Measurements from ENCODE around the gene OSBPL3. TPM values are rescaled to one million over a fixed set of nuclear protein-coding genes. Genes with fewer than 3 reads are reported as not detected.

The OSBPL3 gene
- total RNA-seq, 1 experiment from 2014 or later: 11.3 TPM

DNA sequence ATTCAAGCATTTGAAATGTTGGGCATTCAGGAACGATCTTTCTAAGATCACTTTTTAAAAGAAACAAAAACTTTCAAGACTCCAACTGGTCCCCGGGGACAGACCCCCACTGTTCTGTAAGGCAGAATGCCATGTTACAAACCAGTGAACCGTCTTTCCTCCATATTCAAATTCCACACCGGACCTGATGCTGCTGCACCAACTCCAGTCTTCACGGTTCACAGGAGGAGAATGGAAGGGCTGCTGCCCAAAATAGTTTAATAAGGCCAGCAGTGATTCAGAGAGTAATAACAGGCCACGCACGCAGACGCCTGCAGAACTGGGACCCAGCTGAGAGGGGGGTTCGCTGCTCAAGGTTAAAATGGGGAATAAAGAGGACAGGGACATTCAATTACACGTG is 47.2 kb downstream of the OSBPL3 start:
- no peak overlapping the region for H3K4me3 ChIP-seq
- DNase-seq (ENCODE audit: low read depth in 1 of 2, low spot score in 2 of 2): no peak
- H3K27me3 ChIP-seq (replicated peaks): no peaks in the 10 kb centered on the region
- H3K4me1 ChIP-seq (replicated peaks): no peaks in the 10 kb centered on the region
- no peak overlapping the region for H3K27ac ChIP-seq
- H3K36me3 ChIP-seq: no peaks in the 10 kb centered on the region
- no peaks in the 10 kb centered on the region for H3K9me3 ChIP-seq (replicated peaks)

DNA sequence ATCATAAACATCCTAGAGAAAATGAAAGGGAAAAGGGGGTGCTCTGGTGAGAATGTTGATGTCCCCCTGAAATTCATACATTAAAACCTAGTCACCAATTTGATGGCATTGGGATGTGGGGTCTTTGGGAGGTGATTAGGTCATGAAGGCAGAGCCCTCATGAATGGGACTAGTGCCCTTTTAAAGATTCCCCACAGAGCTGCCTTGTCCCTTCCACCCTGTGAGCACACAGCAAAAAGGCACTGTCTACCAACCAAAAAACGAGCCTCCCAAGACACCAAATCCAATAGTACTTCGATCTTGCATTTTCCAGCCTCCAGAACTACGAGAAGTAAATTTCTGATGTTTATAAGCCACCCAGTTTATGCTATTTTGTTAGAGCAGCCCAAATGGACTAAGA is 47.6 kb downstream of the OSBPL3 start:
- Histone ChIP-seq H3K9me3 (replicated peaks) (no peaks in the 10 kb centered on the region), H3K27ac (no peak overlapping the region), H3K4me1 (replicated peaks) (peaks cover 1% of the 10 kb centered on the region; the same call in 1 of the 2 replicates), H3K36me3 (no peaks in the 10 kb centered on the region), H3K27me3 (replicated peaks) (no peaks in the 10 kb centered on the region), H3K4me3 (no peak overlapping the region)
- no peak for DNase-seq (ENCODE audit: low read depth in 1 of 2, low spot score in 2 of 2)

DNA sequence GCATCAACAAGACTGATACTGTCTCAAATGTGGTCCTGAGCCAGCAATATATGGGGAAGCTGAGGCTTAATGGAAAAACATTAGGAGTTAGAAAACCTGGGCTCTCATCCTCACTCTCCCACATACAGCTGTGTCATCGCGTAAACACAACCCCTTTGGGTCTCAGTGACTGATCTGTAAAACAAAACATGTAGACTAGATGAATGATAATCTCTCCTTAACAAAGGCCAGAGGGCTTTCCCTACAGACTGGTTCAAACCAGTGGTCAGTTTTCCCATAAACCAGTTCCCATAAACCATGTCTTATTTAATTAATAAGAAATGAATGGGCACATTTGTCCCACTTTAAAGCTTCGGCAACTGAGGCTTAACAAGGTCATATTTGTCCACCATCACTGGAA is 48.1 kb downstream of the OSBPL3 start:
- H3K27me3 ChIP-seq (replicated peaks): no peaks in the 10 kb centered on the region
- H3K4me3 ChIP-seq: no peak overlapping the region
- no peak for DNase-seq (ENCODE audit: low read depth in 1 of 2, low spot score in 2 of 2)

DNA sequence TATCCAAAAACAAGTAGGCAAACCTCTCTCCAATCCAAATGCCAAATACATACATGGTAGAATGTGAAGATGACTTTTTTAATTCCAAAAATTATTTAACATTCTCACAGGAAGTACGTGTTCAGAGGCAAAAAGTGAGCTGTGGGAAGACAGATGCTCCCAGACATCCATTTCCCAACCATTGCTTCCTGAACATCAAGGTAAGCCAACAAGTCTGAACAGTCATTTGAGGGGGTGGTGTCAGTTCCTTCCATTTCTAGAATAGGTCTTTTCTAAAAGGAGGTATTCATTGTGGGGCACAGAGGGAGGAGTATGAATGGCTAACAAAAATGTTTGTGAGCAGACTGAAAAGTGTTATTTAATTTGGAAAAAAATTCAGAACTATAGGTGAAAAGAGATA is 49.1 kb downstream of the OSBPL3 start:
- no peak for DNase-seq (ENCODE audit: low read depth in 1 of 2, low spot score in 2 of 2)
- Histone ChIP-seq H3K4me3 (no peak overlapping the region), H3K27ac (no peak overlapping the region), H3K36me3 (no peaks in the 10 kb centered on the region), H3K9me3 (replicated peaks) (no peaks in the 10 kb centered on the region), H3K27me3 (replicated peaks) (no peaks in the 10 kb centered on the region), H3K4me1 (replicated peaks) (peaks cover 8% of the 10 kb centered on the region; the same call in 1 of the 2 replicates)

More for the DNA sequence above, 48.1 kb downstream of the OSBPL3 start:
- H3K36me3 ChIP-seq: no peaks in the 10 kb centered on the region
- H3K27ac ChIP-seq: no peak overlapping the region
- H3K9me3 ChIP-seq (replicated peaks): no peaks in the 10 kb centered on the region
- peaks cover 7% of the 10 kb centered on the region; the same call in 1 of the 2 replicates for H3K4me1 ChIP-seq (replicated peaks)

DNA sequence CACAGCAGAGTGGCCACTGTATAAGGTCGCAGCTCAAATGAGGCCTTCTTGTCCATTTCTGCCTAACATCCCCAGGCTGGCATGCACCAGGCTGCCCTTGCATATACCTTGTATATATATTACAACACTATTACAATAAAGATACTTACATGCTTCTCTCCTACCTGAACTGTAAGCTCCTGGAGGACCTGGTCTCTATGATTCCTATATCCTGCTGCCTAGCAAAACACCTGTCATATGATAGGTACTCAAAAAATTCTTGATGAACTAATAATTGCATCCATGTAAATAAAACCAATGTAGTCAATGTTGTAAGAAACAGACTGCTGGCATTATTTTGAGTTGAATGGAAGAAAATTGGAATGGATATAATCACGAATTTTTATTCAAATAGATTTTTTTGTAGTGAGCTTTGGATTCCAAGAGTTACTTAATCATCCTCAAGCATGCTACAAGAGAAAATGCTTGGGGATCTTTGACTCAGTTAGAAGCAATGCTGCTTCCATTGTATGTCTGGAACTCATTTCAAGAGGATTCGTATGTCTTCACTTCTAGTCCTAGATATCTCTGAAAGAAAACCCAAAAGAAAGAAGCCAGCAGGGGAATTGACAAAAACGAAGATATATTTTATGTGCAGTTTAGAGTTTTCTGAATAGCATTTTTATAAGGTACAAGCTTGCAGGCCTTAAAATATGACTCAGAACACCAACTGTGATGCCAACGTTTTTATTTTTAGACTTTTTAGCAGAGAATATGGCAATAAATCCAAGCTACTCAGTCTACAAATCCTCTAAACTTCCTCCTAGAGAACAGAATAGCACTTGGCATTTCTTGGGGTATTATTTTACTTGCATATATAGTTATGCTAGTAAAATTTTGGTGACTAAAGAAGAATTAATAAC is 53.1 kb downstream of the OSBPL3 start:
- Histone ChIP-seq H3K9me3 (replicated peaks) (no peaks in the 10 kb centered on the region), H3K4me3 (no peak overlapping the region), H3K4me1 (replicated peaks) (peaks cover 20% of the 10 kb centered on the region), H3K27ac (no peak overlapping the region), H3K27me3 (replicated peaks) (no peaks in the 10 kb centered on the region), H3K36me3 (no peaks in the 10 kb centered on the region)
- DNase-seq (ENCODE audit: low read depth in 1 of 2, low spot score in 2 of 2): no peak

DNA sequence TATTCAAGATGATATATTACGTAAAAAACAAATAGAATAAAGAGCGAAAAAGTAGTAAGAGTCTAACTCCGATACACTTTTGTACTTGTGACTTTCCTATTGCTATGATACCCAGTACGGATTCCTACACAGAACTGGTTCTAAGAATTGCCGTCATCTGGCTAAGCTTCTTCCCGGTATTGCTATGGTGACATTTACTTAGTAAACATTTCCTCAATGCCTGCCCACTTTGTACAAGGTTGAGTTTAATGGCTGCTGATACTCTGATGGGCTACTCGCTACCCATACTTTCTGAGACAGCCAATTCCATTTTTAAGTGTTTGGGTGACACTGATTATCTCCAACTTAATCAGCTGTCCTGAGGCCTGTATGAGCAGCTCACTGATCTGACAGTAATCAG is 55.6 kb downstream of the OSBPL3 start:
- Histone ChIP-seq H3K9me3 (replicated peaks) (no peaks in the 10 kb centered on the region), H3K27me3 (replicated peaks) (no peaks in the 10 kb centered on the region), H3K36me3 (no peaks in the 10 kb centered on the region), H3K27ac (no peak overlapping the region), H3K4me1 (replicated peaks) (peaks cover 27% of the 10 kb centered on the region), H3K4me3 (no peak overlapping the region)
- DNase-seq (ENCODE audit: low read depth in 1 of 2, low spot score in 2 of 2): no peak

DNA sequence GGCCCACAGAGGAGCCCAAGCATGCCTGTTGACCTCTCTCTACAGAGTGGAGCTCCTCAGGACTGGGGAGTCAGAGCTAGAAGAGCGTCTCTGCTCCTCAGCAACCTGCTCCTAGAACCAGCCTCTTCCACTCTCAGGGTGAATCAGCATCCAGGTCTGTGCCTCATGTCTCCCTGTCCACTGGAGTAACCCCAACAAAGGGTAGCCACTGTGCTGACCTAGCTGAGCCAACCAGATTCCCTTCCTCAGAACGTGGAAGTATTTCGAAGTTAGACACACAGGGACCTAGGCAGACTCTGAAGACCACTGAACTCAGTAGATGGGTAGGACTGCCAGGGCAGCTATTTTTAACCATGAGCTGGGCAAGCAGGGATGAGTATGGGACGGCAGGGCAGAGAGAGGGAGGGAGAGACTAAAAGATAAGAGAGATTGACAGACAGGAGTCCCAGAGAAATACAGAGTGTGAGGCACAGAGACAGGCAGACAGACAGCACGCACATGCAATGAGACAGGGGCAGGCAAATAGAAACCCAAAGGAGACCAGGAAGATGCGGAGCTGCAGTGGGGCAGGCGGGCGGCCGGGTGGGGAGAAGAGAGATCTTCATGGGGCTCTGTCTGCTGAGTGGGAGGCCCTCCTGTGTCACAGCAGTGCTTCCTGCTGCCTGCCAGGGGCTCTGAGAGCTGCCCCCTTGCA is 56.7 kb downstream of the OSBPL3 start:
- Histone ChIP-seq H3K36me3 (no peaks in the 10 kb centered on the region), H3K4me1 (replicated peaks) (peaks cover 27% of the 10 kb centered on the region), H3K27me3 (replicated peaks) (no peaks in the 10 kb centered on the region), H3K27ac (no peak overlapping the region), H3K4me3 (no peak overlapping the region), H3K9me3 (replicated peaks) (no peaks in the 10 kb centered on the region)
- DNase-seq (ENCODE audit: low read depth in 1 of 2, low spot score in 2 of 2): no peak

DNA sequence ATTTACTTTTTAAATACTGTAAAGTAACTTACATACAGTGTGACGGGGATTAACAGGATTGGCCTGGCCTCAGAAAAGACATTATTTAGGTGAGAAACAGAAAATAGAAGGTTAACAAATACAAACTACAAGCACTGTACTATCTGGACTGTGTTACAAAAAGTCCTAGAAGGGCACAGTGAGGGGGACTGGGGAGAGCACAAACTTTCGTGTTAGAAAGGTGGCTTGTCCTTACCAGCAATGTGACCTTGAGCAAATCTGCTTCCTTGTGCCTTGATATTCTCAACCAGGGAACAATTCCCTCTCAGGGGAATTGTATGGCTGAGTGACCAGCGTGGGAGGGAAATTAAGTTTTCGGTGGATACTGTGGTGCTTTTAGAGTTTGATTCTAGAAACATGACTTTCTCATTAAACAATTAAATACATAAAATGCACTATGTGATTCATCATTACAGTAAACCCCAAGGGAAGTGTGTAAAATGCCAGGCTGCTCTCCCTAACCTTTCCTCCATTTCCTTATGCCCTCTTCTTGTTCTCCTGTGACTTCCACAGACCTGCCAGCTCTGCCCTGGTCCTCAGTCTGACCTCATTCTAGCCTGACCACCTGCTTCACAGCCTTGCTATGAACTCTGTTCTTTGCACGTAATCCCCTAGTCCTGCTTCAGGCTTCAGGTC is 57.7 kb downstream of the OSBPL3 start:
- no peaks in the 10 kb centered on the region; the same call in 1 of the 2 replicates for H3K9me3 ChIP-seq (replicated peaks)
- H3K4me3 ChIP-seq: no peak overlapping the region
- no peaks in the 10 kb centered on the region for H3K27me3 ChIP-seq (replicated peaks)
- peaks cover 24% of the 10 kb centered on the region for H3K4me1 ChIP-seq (replicated peaks)
- no peak for DNase-seq (ENCODE audit: low read depth in 1 of 2, low spot score in 2 of 2)
- H3K36me3 ChIP-seq: no peaks in the 10 kb centered on the region
- no peak overlapping the region for H3K27ac ChIP-seq

DNA sequence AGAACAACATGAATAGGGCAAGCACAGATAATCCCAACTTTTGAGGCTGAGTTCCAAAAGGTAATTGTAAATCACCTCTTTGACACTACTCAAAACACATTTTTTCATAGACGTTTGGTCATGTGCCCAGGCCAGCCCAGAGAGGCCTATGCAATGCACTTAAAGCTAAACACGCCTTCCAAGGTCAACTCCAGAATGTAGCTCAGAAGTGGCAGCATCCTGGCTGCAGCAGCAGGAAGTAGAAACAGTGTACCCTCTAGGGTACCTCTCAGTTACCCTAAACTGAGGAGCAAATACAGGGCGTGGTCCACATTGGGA is 58.7 kb downstream of the OSBPL3 start:
- Histone ChIP-seq H3K4me1 (replicated peaks) (peaks cover 19% of the 10 kb centered on the region), H3K9me3 (replicated peaks) (no peaks in the 10 kb centered on the region; the same call in 1 of the 2 replicates), H3K36me3 (no peaks in the 10 kb centered on the region), H3K4me3 (no peak overlapping the region), H3K27me3 (replicated peaks) (no peaks in the 10 kb centered on the region), H3K27ac (no peak overlapping the region)
- no peak for DNase-seq (ENCODE audit: low read depth in 1 of 2, low spot score in 2 of 2)

DNA sequence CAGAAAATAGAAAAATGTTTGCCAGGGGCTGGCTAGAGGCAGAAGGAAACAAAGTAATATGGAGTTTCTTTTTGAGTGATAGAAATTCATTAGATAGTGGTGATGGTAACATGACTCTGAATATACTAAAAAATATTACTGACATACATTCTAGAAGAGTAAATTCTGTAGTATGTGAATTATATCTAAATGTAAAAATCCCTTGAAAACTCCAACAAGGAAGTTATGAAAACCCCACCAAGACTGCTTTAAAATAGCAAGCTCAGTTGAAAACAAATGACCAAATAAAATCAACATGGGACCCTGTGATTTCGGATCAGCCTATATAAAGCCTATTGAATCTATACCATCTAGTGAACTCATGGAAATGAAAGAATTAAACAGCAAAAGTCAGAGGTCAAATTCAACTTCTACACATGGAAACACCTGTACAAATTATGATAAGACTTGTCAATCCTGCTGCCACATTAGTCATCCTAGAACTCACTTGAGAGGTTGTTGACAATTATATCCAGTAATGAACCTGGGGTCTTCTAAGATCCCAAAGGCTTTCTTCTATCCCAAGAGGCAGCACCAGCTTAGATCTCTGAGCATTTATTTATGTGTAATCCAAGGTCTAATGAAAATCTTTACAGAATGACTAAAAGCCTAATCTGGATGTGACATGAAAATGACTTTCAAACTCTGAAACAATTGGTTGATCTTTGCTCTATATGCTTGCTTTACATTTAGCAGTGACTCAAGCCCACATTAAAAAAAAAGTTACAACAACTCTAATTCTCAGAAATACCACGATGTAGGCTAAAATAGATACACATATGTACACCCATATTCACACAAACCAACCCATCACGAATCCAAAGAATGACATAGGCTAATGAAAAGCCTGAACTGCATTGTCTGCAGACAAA is 59.3 kb downstream of the OSBPL3 start:
- no peaks in the 10 kb centered on the region; the same call in 1 of the 2 replicates for H3K9me3 ChIP-seq (replicated peaks)
- DNase-seq (ENCODE audit: low read depth in 1 of 2, low spot score in 2 of 2): no peak
- H3K4me1 ChIP-seq (replicated peaks): peaks cover 19% of the 10 kb centered on the region
- no peak overlapping the region for H3K27ac ChIP-seq
- H3K4me3 ChIP-seq: no peak overlapping the region
- no peaks in the 10 kb centered on the region for H3K27me3 ChIP-seq (replicated peaks)
- no peaks in the 10 kb centered on the region for H3K36me3 ChIP-seq

DNA sequence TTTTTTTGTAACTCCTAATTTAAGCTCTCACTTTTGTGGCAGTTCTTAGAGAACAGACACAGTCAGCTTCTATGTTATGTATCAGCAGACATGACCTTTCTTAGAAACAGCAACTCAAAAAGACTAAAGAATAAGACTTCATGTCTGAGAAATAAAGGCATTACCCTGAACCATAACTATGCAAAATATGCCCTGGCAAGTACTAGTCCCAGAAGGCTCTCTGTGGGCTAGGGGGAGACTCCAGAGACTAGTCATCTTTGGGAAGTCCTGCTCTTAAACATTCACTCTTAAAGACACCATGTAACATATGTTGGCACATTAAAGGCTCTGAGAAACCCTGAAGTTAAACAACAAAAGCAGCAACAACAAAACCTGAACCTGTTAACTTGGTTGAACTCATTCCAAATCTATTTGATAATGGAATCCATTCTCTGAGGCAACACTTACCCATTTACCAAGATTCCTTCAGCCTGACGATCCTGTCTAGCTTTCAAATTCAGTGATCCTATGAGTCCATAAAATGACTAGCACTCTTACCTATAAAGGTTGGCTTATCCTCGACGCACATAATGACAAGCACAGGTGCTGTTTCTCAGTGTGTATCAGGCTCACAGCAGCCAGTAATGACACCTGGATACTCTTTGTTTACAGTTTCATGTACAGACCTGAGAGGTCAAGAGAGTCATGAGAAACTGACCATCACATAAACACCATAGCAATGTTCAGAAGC is 62.3 kb downstream of the OSBPL3 start:
- H3K4me3 ChIP-seq: no peak overlapping the region
- H3K9me3 ChIP-seq (replicated peaks): no peaks in the 10 kb centered on the region; the same call in 1 of the 2 replicates
- peaks cover 15% of the 10 kb centered on the region for H3K4me1 ChIP-seq (replicated peaks)
- H3K27me3 ChIP-seq (replicated peaks): no peaks in the 10 kb centered on the region
- no peak overlapping the region for H3K27ac ChIP-seq
- DNase-seq (ENCODE audit: low read depth in 1 of 2, low spot score in 2 of 2): no peak
- no peaks in the 10 kb centered on the region for H3K36me3 ChIP-seq

DNA sequence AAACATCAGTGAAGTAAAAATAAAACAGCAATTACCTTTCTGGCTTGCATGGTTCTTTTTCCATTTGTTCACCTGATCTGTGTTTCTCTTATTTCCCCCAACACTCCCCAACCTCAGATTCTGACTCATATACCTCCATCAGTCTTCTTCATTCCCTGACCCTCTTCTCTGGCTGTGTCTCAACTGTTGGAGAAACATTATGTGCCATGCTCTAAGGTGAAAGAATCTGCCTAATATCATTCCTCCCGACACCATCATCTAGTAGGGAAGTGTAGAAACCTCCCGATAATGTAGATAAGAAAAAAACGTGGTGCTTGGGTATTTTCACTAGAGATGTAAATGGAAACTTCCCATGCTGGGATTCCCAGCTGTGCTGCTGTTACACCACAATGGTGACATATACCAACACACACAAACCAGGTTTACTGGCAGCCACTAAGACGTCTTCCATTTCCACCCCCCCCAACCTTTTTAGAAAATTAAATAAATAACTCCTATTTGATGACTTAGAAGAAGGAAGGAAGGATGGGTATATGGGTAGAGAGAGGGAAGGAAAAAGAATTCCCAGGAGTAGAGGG is 63.4 kb downstream of the OSBPL3 start:
- Histone ChIP-seq H3K36me3 (no peaks in the 10 kb centered on the region), H3K4me1 (replicated peaks) (peaks cover 5% of the 10 kb centered on the region; the same call in 1 of the 2 replicates), H3K9me3 (replicated peaks) (no peaks in the 10 kb centered on the region; the same call in 1 of the 2 replicates), H3K27ac (no peak overlapping the region), H3K27me3 (replicated peaks) (no peaks in the 10 kb centered on the region), H3K4me3 (no peak overlapping the region)
- no peak for DNase-seq (ENCODE audit: low read depth in 1 of 2, low spot score in 2 of 2)
